M059J (cell line): Measurements from ENCODE around the gene TSC22D1. TPM values are rescaled to one million over a fixed set of nuclear protein-coding genes. Genes with fewer than 3 reads are reported as not detected.
A peak's percentile ranks its signal among the peaks of the same experiment; 100 is the strongest.

Experiments
- DNase-seq: peaks from one replicate; pipeline ENCODE4 v3.0.0-alpha.2; 2012; ENCODE audit warnings: low read depth
- total RNA-seq: library from RNA; depleted of rRNA; stranded (reverse); fragments of >200 nt; shearing (Covaris generic); gene quantifications from 2 replicates; pipeline ENCODE4 v1.2.3, GENCODE V29; 2014

TSC22D1 gene
- total RNA-seq, 1 experiment from 2014 or later: 52.4 TPM

DNA sequence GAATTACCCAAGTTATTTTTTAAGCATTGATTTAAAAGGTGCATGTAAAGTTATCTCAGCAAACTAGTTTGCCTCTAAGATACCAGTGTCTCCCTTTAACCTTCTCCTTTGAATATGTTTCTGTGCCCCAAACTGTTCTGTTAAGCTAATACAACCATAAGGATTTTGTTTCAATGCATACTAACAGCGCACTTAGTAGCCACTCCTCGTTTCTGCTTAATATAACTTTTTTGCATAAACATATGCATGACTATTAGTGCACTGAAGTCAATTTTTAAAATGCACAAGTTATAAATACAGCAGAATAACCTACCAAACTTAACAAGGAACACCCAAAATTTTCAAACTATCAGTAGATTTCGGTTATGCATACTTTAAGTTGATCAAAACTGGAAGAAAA is 123.1 kb downstream of the TSC22D1 start:
- no peak for DNase-seq

DNA sequence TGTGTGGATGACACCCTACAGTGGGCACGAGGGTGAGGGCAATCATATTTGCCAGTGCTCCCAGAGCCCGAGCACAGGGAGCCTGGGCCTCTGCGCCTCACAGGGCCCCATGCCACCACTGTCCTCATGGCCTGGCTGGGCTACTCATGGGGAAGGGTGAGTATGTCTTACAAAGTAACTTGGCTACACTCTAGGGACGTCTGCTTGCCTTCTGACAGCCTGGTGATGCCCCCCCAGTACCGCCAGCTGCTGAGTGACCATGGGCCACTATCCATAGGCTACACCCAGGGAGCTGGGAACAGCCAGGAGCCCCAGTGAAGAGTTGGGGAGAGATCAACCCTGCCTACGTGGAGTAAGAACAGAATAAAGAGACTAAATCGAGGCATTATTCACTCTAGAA is 123.7 kb downstream of the TSC22D1 start:
- DNase-seq: no peak

DNA sequence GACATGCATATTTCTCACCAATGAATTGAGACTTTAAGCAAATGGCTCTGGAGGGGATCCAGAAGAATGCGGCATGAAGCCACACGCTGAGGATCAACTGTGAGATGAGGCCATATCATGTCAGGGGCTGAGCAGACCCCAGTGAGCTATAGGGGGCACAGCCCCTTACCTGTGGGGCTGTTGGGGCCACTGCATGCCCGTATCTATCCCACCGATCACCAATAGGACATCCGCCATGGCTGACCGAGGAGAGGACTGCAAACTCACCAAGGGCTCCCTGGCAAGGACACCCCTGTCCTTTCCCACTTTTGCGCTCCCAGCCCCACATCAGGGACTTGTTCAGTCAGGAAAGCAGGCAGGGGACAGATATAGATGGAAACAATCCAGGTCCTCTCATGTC is 124.5 kb downstream of the TSC22D1 start:
- DNase-seq: no peak

DNA sequence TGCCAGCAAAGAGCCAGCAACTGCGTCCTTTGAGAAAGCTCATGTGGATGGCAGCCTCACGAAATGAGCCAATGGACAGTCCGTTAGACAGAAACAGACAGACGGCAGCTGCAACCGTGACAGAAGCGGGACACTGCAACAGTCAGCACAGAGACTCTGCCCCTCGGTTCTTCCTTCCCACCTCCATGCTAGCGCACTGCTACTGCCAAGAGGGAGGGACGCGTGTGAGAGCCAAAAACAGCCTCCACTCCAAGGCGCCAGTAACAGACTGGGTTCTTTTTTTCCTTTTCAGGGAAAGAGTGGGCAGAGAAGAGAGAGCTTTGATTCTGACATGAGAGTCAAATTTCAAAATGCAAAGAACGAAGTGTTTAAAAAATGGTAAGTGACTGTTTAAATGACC is 125.0 kb downstream of the TSC22D1 start:
- DNase-seq: no peak

- DNase-seq: no peak
Measured at GRCh38 chr13:44449999-44450821, 125.9 kb downstream of the TSC22D1 start.

- DNase-seq: no peak
Measured at GRCh38 chr13:44448875-44449274, 127.3 kb downstream of the TSC22D1 start.

DNA sequence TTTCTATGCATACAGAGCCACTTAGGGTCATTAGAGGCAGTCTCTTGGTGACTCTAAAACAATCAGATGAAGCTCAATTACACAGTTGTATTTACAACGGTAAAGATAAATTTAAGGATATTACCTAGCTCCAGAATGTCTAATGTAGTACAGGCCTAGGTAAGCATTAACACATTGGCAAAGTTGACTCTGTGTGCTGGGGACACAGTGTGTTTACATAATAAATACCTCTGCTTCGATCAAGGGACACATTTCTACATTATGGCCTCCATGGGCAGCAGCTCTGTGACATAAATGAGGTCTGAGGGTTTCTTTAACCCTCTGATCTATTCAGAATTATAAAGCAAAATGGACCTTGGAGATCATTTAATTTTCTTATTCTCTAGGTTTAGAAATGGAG is 127.8 kb downstream of the TSC22D1 start:
- no peak for DNase-seq

GRCh38 chr13:44447783-44448321 is 128.3 kb downstream of the TSC22D1 start:
- no peak for DNase-seq

DNA sequence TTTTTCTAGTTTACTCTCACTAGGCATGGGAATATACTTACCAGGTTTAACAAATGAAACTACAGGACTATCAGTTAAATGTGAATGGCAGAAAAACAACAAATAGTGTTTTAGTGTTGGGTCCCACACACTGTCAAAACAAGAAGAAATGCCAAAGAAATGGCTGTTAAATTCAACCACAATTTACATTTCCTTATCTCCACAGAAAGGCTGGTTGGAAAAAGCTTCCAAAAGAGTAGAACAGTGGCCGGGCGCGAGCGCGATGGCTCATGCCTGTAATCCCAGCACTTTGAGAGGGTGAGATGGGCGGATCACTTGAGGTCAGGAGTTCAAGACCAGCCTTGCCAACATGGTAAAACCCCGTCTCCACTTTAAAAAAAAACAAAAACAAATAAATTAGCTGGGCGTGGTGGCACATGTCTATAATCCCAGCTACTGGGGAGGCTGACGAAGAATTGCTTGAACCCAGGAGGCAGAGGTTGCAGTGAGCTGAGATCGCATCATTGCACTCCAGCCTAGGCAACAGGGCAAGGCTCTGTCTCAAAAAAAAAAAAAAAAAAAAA is 136.0 kb downstream of the TSC22D1 start:
- DNase-seq: peak; percentile 65

DNA sequence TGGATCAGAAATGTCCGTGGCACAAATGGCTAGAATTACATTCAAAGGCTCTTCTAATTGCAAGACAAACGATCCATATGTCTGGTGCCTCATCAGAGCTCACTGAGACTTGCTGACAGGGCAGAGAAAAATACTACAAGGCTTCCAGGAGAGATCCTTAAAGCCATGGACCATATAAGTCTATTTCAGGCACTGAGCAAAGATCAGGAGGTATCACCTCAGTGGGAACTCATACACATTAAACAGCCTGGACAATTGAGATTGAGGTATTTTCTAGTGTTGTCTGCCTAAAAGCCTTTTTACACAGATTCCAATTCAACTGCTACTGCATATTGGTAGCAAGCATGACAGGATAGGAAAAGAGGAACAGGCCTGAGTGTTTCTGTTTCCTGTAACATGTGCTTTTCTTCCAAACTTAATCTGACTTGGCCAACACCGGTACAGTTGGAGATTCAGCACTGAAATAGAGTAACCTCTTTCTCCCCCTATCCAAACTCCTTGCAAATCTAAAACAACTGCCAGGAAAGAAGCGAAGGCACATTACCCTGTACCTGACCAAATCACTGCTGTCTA is 136.6 kb downstream of the TSC22D1 start:
- no peak for DNase-seq

DNA sequence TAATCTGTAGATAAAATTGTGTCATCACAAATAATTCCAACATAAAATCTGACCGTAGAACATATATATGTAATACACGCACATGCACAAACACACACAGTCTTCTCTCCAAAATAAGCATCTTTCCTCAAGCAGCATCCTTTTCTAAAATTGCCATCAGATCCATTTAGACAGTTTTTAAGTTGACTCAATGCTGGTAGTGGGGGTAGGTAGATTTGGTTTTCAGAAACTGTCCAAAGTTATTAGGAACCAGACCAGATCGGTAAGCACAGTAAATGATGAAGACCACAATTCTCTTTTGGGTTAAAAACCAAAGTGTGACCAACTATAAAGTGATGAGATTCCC is 137.9 kb downstream of the TSC22D1 start:
- no peak for DNase-seq

DNA sequence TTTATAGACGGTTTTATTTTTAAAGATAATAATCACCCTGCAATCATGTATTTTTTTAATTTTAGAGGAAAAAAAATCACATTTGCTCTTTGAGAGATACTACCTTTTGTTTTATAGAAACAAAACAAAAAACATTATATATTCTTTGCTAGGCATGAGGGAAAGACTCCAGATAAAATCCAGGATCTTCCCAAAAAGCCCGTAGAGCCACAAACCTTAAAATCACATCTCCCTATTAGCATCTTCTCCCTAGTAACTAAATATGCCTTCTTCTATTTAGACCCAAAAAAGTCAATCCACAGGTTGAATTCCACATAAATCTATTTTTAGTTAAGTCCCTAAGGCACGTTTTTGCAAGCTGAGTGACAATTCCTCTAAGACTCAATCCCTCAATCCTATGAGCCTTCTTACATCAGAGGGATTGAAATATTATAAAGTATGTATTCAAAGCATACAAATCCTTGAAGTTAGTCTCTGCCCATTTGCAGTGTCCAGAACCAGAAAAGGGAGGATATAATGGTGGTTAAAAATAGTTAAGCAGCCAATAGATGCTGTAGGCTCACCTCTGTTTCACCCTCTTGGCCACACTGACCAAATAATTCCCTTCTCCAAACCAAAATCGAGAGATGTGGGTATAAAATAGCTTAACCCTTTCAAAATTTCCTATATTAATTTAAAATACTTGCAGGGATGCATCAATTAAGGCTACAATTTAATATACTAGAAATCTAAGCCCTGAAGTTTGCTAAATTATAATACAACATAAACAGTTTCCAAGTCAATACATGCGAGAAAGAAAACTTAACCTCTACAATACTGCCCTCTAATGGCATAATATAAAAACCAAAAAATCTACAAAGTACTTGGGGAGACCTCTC is 138.5 kb downstream of the TSC22D1 start:
- peak; percentile 48 for DNase-seq

GRCh38 chr13:44436589-44437337 is 139.4 kb downstream of the TSC22D1 start:
- DNase-seq: peak; percentile 92

DNA sequence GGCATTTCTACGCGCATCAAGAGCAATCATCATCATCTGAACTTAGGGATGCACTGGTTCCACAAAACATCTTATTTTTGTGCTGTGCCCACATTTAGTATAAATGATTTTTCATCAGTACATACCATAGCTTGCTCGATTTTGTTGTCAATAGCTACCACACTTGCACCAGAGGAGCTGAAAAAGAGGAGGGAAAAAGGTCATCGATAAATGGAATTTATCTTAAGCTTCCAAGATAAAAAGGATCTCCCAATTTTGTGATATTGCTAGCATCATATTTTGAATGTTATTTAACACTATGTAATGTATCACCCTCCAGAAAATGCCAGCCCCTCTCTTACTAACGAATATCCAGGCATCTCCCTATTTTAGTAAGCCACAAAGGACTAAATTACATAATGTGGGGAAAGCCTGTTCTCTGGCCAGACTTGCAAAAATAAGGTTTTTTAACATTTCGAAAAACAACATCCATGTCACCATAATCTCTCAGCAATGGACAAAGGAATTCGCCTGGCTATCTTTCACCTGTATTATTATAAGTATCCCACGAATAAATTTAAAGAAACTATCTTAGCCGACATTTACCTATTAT is 140.1 kb downstream of the TSC22D1 start:
- no peak for DNase-seq

DNA sequence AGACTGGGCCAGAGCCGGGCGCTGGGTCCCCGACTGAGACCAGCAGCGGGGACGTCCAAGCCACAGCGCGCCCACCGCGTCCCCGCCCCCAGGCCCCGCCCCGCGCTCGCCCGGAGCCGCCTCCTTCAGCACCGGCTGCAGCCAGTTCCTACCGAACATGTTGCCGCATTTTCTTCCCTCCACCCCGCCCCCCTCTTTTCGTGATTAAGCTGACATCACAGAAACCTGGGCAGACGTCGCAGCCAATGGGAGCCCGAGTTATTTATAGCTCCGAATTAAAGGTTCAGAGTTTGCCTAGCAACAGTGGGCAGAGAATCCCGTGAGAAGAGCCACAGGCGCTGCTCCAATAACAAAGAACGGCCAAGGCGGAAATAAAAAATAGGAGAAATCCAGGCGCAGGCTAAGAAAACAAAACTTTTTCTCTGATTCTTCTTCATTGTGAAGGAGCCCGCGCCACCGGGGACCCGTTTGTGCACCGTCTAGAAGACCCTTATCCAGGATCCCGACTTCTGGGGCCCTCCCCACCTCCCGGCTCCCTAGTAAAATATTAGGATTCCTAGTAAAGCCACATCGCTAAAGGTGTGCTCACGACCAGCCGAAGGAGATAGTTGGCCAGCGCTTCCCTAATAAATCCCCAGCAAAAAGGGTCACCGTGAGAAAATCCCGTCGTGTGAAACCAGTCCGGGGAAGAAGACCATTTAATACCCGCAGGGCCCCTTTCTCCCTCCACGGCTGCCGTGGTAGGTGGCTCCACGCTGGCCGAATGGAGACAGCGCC is 140.8 kb downstream of the TSC22D1 start:
- DNase-seq: peak; percentile 97

GRCh38 chr13:44434766-44435141 is 141.4 kb downstream of the TSC22D1 start:
- no peak for DNase-seq

DNA sequence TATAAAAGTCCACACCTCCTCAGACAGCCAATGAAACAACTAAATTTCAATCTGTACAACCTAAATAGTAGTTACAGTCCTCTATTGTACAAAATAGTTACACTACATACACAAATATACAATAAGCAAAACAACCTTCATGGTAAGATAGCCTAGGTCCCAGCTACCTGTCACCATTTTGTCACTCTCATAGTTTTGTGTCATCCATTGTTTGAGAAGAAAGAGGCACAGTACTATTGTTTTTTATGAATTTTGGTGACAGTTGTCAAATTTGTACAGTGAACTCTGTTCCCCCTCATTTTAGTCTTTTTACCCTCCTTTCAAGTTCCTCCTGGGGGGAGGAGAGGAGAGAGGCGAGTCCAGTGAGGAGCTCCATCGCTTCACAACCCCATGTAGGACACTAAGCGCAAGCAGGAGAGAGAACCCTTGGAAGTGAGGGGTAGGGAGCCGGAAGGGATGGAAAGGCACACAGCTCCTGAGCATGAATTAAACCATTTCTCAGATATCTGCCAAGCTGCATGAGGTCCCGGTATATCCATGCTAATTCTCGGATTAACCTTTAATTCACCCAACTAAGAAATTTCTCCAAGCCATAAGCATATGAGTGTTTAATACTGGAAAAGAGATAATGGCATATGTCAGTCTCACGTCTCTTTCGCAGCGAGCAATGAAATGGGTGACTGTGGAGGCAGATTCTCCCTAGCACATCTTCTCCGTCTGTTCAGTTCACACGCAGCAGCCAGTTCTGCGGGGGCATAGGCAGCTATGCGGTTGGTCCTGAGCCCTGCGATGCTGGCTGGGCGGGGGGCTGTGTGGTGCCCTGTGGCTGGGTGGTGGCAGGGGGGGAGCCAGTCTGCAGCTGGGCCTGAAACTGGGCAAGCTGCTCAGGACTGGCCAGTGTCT is 142.0 kb downstream of the TSC22D1 start:
- no peak for DNase-seq

DNA sequence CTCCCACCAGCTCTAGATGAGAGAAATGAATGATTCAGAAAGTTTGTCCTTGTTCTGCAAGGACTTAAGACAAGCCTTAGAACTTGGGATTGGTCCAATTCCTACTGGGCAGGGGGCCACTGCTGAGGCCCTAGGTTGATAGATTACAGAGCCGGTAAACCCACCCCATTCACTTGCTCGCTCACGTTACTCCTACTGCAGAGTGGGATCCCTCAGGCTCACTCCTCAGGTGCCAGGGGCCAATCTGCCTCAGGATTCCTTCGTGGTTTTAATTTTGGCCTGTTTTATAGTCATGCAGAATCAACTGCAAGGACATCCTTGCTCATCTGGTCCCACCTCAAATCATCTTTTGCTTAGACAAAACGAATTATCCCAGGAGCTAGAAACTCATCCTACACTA is 143.5 kb downstream of the TSC22D1 start:
- DNase-seq: peak; percentile 27

DNA sequence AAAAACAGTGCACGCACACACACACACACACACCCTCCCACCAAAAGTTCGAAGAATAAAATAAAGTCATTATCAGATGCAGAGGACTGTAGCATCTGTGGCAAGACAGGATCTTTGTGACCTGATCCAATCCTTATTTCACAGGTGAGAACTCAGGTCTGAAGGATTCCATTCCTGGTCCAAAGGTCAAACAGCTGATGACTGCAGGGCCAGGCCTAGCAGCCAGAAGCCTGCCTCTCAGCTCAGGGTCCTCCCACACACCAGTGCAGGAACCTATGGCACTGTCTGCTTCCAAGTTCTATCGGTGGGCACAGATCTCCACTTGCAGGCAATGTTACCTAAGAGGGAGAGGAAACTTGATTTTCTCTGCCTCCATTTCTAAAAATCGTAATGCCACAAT is 145.0 kb downstream of the TSC22D1 start:
- no peak for DNase-seq
